ENCODE data around the gene ANKDD1B.

DNA sequence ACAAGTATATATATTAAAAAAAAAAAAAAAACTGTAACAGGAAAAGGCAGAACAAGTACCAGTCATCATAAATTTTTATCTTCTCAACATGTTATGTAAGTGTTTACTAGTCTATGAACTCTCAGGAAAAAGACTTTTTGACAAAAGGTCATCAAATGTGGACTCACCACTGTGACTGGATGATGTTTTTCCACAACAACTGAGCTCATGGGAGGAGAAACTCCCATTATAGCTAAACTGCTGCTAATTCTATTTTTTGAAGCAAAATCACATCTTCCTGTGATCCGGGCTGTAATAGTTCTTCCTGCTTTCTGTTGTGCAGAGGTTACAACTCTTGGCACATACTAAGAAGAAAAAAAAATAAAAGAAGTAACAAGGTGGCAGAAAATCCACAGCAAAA lies 66.4 kb downstream of the ANKDD1B start:
- TF ChIP-seq, protein P1, sequence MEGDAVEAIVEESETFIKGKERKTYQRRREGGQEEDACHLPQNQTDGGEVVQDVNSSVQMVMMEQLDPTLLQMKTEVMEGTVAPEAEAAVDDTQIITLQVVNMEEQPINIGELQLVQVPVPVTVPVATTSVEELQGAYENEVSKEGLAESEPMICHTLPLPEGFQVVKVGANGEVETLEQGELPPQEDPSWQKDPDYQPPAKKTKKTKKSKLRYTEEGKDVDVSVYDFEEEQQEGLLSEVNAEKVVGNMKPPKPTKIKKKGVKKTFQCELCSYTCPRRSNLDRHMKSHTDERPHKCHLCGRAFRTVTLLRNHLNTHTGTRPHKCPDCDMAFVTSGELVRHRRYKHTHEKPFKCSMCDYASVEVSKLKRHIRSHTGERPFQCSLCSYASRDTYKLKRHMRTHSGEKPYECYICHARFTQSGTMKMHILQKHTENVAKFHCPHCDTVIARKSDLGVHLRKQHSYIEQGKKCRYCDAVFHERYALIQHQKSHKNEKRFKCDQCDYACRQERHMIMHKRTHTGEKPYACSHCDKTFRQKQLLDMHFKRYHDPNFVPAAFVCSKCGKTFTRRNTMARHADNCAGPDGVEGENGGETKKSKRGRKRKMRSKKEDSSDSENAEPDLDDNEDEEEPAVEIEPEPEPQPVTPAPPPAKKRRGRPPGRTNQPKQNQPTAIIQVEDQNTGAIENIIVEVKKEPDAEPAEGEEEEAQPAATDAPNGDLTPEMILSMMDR (IDR thresholded peaks at IDR 0.05; ENCODE audit: insufficient read depth, low read length, poor library complexity, severe bottlenecking), result no peak
- TF ChIP-seq EZH2phosphoT487 (conservative IDR thresholded peaks at IDR 0.05; ENCODE audit: low read length), result no peak

Data from SU-DHL-6 (cell line).